Testis (tissue), 2 donors: ENCODE measurements around the gene HEMK1.

ENCODE experiments used
- CTCF ChIP-seq, 3 experiments: fragments of 450-650 bp in 2 of 3; fragments of 200-600 bp in 1 of 3; sonication (generic) in 1 of 3; IDR thresholded peaks; one replicate each; pipeline ENCODE4 v1.5.1; 2016 to 2019; ENCODE audit warnings: antibody characterized with exemption in 3 of 3, mild to moderate bottlenecking in 2 of 3, moderate library complexity in 1 of 3
- POLR2A ChIP-seq: fragments of 450-650 bp; IDR thresholded peaks from one replicate; pipeline ENCODE4 v1.6.1; 2017; ENCODE audit warnings: antibody characterized with exemption, mild to moderate bottlenecking, moderate library complexity

GRCh38 chr3:50536471-50537180 lies 32.7 kb upstream of the HEMK1 start:
- TF ChIP-seq CTCF (IDR thresholded peaks at IDR 0.05) (no peak), POLR2A (no peak)
